ENCODE measurements around the gene LECT2. TPM values are rescaled to one million over a fixed set of nuclear protein-coding genes. Genes with fewer than 3 reads are reported as not detected.

LECT2 gene
- total and polyA plus RNA-seq, 12 donors = not detected

DNA sequence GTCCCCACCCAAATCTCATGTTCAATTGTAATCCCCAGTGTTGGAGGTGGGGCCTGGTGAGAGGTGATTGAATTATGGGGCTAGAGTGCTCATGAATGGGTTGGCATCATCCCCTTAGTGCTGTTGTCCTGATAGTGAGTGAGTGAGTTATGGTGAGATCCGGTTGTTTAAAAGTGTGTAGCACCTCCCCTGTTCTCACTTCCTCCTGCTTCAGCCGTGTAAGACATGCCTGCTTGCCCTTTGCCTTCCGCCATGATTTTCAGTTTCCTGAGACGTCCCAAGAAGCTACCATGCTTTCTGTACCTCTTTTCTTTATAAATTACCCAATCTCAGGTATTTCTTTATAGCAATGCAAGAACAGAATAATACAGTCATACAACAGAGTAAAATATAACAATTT is 742 bp upstream of the LECT2 start:
- Histone ChIP-seq H3K36me3 (replicated peaks in 1 of 2) (no peaks in the 10 kb centered on the region), H3K4me1 (replicated peaks in 1 of 2) (no peaks in the 10 kb centered on the region), H3K4me3 (no peak overlapping the region), H3K27me3 (peaks cover 3% of the 10 kb centered on the region), H3K27ac (no peak overlapping the region), H3K9me3 (replicated peaks in 1 of 3) (no peaks in the 10 kb centered on the region)
- intact Hi-C loops (cut with DNase I) = no loop called here
- TF ChIP-seq CTCF (IDR thresholded peaks at IDR 0.05) = no peak
- TF ChIP-seq POLR2A (IDR thresholded peaks at IDR 0.05) = no peak
- WGBS, 4 donors = 75 to 83% (median 80%) methylated on average over 4 of the region's 4 CpGs
- no peak for DNase-seq

DNA sequence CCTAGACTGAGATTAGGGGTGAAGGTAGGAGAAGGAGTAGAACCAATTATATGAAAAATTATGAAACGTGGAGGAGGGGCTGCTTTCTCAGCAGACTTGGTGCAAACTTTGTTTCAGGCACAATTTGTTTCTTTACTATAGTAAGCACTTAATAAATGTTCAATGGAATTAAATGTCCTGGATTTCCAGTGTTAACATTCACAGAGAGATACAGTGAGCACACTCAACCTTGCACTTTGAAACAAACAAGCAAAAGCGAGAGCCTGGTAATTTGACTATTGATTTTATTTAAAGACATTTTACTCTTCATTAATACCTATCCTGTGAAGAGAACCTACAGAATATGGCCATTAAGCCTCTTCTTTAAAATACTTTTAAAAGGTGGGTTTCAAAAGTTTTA is 933 bp downstream of the LECT2 start:
- Histone ChIP-seq H3K27me3 (peaks cover 3% of the 10 kb centered on the region), H3K4me3 (no peak overlapping the region), H3K36me3 (replicated peaks in 1 of 2) (no peaks in the 10 kb centered on the region), H3K9me3 (replicated peaks in 1 of 3) (no peaks in the 10 kb centered on the region), H3K4me1 (replicated peaks in 1 of 2) (no peaks in the 10 kb centered on the region), H3K27ac (no peak overlapping the region)
- no peak for TF ChIP-seq CTCF (IDR thresholded peaks at IDR 0.05)
- no peak for TF ChIP-seq POLR2A (IDR thresholded peaks at IDR 0.05)
- WGBS, 4 donors = 59 to 76% (median 74%) methylated on average over 2 of the region's 2 CpGs
- intact Hi-C loops (cut with DNase I) = no loop called here
- no peak for DNase-seq

DNA sequence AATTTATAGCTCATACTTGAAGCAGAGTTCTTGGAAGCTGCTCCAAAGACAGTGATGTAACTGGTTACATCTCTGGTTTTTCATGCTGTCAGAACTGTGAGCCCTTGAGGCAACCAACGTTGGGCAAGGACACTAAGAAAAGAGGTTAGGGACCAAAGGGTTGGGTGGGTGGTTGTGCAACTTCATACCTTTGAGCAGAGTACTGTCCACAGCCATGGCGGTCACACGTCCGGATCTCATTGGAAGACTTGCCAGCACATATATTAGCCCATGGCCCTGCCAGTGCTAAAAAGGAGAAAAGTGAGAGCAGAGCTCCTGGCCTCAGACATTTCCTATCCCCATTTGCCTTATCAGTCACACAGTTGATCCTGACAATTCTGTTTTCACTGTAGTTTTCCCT is 2.1 kb downstream of the LECT2 start:
- TF ChIP-seq POLR2A (IDR thresholded peaks at IDR 0.05) = no peak
- Histone ChIP-seq H3K4me3 (no peak overlapping the region), H3K9me3 (replicated peaks in 1 of 3) (no peaks in the 10 kb centered on the region), H3K4me1 (replicated peaks in 1 of 2) (no peaks in the 10 kb centered on the region), H3K27ac (no peak overlapping the region), H3K27me3 (peaks cover 2% of the 10 kb centered on the region), H3K36me3 (replicated peaks in 1 of 2) (no peaks in the 10 kb centered on the region)
- intact Hi-C loops (cut with DNase I) = no loop called here
- no peak for DNase-seq
- WGBS, 4 donors = 71 to 87% (median 74%) methylated on average over 3 to 4 of the region's 4 CpGs

DNA sequence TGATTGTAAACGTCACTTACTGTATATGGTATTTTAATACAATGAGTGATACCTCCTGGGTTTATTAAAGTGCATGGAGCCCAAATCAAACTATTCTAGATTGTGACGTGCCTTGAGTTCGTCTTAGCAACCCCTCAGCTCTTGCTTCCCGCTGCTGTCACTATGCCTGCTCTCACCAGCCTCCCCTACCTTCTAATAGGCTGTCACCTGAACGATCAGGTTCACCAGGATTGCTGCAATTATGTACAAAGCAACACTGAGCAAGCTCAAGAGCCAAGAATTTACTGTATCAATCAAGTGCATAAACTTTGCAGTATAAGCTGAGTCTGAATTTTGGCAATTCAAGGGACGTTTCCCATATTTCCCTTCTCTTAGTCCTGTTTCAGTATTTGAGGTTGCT is 3.0 kb downstream of the LECT2 start:
- Histone ChIP-seq H3K27ac (no peak overlapping the region), H3K4me3 (no peak overlapping the region), H3K4me1 (replicated peaks in 1 of 2) (no peaks in the 10 kb centered on the region), H3K27me3 (no peaks in the 10 kb centered on the region), H3K9me3 (replicated peaks in 1 of 3) (no peaks in the 10 kb centered on the region), H3K36me3 (replicated peaks in 1 of 2) (no peaks in the 10 kb centered on the region)
- intact Hi-C loops (cut with DNase I) = no loop called here
- no peak for DNase-seq
- TF ChIP-seq POLR2A (IDR thresholded peaks at IDR 0.05) = no peak
- WGBS, 4 donors = 69 to 84% (median 80%) methylated on average over 6 of the region's 6 CpGs

DNA sequence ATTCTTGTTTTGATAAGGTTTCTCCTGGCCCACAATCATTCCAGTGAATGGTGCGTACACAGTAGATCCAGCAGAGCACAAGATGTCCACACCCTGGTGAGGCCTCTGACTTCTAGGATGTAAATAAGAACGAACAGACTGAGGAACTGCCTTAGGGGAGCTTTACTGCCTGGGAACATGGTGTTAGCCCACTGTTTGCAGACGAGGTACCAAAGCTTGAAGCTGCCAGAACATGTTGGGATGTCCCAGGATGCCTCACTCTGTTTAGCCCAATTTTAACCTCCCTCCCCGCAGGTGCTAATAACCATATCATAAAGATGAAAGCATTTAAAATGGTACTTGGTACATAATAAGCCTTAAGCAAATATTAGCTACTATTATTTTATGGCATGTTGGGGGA is 3.5 kb downstream of the LECT2 start:
- DNase-seq = no peak
- 64 to 74% (median 70%) methylated on average over 4 of the region's 4 CpGs for WGBS, 4 donors
- intact Hi-C loops (cut with DNase I) = no loop called here
- H3K27ac ChIP-seq = no peak overlapping the region
- no peaks in the 10 kb centered on the region for H3K9me3 ChIP-seq (replicated peaks in 1 of 3)
- H3K36me3 ChIP-seq (replicated peaks in 1 of 2) = no peaks in the 10 kb centered on the region
- no peak for TF ChIP-seq CTCF (IDR thresholded peaks at IDR 0.05)
- no peak for TF ChIP-seq POLR2A (IDR thresholded peaks at IDR 0.05)
- no peaks in the 10 kb centered on the region for H3K27me3 ChIP-seq
- no peak overlapping the region for H3K4me3 ChIP-seq
- H3K4me1 ChIP-seq (replicated peaks in 1 of 2) = no peaks in the 10 kb centered on the region
